Vagina (tissue), 2 donors: Measurements from ENCODE around the gene MTHFD1L.

ENCODE experiments used
- CTCF ChIP-seq, 3 experiments: fragments of 450-650 bp in 2 of 3; fragments of 200-600 bp in 1 of 3; sonication (generic) in 1 of 3; IDR thresholded peaks; one replicate each; pipeline ENCODE4 v1.5.1; 2017 to 2019; ENCODE audit warnings: antibody characterized with exemption in 3 of 3, mild to moderate bottlenecking in 2 of 3, moderate library complexity in 2 of 3
- POLR2A ChIP-seq, 2 donors: fragments of 450-650 bp; IDR thresholded peaks; one replicate each; pipeline ENCODE4 v1.6.1; 2017; ENCODE audit warnings: antibody characterized with exemption in 2 of 2, mild to moderate bottlenecking in 2 of 2, moderate library complexity in 2 of 2

- TF ChIP-seq POLR2A (IDR thresholded peaks at IDR 0.05) = no peak
- TF ChIP-seq CTCF (IDR thresholded peaks at IDR 0.05) = no peak
Observed at GRCh38 chr6:151012321-151013294, 147.1 kb downstream of the MTHFD1L start.
